IMR-90 (cell line): ENCODE data around the gene AAGAB. TPM values are rescaled to one million over a fixed set of nuclear protein-coding genes. Genes with fewer than 3 reads are reported as not detected.

Experiments used
- ATAC-seq: fragments of 200-7000 bp; cut with Tn5 transposase; 2 replicates; pipeline ENCODE4 v1.9.1; 2020; ENCODE audit warnings: low read depth, mild to moderate bottlenecking, moderate library complexity
- BruUV-seq: library from RNA; stranded (reverse); fragments of 400-500 nt; replicated peaks from 2 replicates; lab custom pipeline; 2021; lab: Mats Ljungman, UMichigan
- CTCF ChIA-PET: fragments of 300-600 bp; formaldehyde crosslinking; extraction: SDS; loops from one replicate; lab custom pipeline; 2021; ENCODE audit warnings: antibody characterized with exemption; lab: Yijun Ruan, JAX
- POLR2A ChIA-PET: fragments of 300-600 bp; sonication (Branson Sonifier 250); formaldehyde crosslinking; loops from one replicate; lab custom pipeline; 2022; ENCODE audit warnings: antibody characterized with exemption; ENCODE audit not compliant: unreplicated experiment; lab: Charles Lee
- DNase-seq: peaks from one replicate; pipeline ENCODE4 v3.0.0; 2013
- H2AFZ ChIP-seq: replicated peaks from 2 replicates; pipeline ENCODE3; 2013; ENCODE audit warnings: low read length, mild to moderate bottlenecking; ENCODE audit not compliant: poor library complexity
- H2AK5ac ChIP-seq: 2 replicates; pipeline ENCODE4 v1.6.1; 2013; ENCODE audit warnings: low read depth, low read length, inconsistent platforms
- H2AK9ac ChIP-seq: replicated peaks from 2 replicates; pipeline ENCODE3; 2013; ENCODE audit warnings: mild to moderate bottlenecking, low read depth, low read length, moderate library complexity; ENCODE audit not compliant: poor library complexity
- H2BK120ac ChIP-seq: 2 replicates; pipeline ENCODE4 v1.6.1; 2013; ENCODE audit warnings: low read depth, low read length, inconsistent platforms
- H2BK15ac ChIP-seq: 3 replicates; pipeline ENCODE4 v1.6.1; 2013; ENCODE audit warnings: low read depth, low read length, inconsistent platforms
- H2BK20ac ChIP-seq: 2 replicates; pipeline ENCODE4 v1.6.1; 2013; ENCODE audit warnings: low read depth, mild to moderate bottlenecking, inconsistent platforms, low read length, moderate library complexity
- H2BK5ac ChIP-seq: 2 replicates; pipeline ENCODE4 v1.6.1; 2013; ENCODE audit warnings: mild to moderate bottlenecking, low read depth, low read length, inconsistent platforms; ENCODE audit not compliant: poor library complexity, severe bottlenecking
- H3K14ac ChIP-seq: replicated peaks from 2 replicates; pipeline ENCODE4 v1.6.1; 2013; ENCODE audit warnings: low read depth, low read length, inconsistent platforms
- H3K18ac ChIP-seq: 2 replicates; pipeline ENCODE4 v1.6.1; 2013; ENCODE audit warnings: low read depth, low read length, control low read depth
- H3K23ac ChIP-seq: 2 replicates; pipeline ENCODE4 v1.6.1; 2013; ENCODE audit warnings: low read depth, low read length, inconsistent platforms
- H3K27ac ChIP-seq: 2 replicates; pipeline ENCODE4 v1.5.1; 2013; ENCODE audit warnings: mild to moderate bottlenecking, control low read depth, low read length; ENCODE audit not compliant: insufficient read depth
- H3K27me3 ChIP-seq: 2 replicates; pipeline ENCODE4 v1.6.1; 2013; ENCODE audit warnings: low read length; ENCODE audit not compliant: control insufficient read depth, insufficient read depth
- H3K36me3 ChIP-seq: 2 replicates; pipeline ENCODE4 v1.6.1; 2013; ENCODE audit warnings: low read length, mixed read lengths; ENCODE audit not compliant: control insufficient read depth, insufficient read depth
- H3K4ac ChIP-seq: 2 replicates; pipeline ENCODE4 v1.6.1; 2013; ENCODE audit warnings: low read depth, low read length, inconsistent platforms
- H3K4me1 ChIP-seq: 2 replicates; pipeline ENCODE4 v1.6.1; 2013; ENCODE audit warnings: low read length, mixed read lengths; ENCODE audit not compliant: control insufficient read depth, insufficient read depth
- H3K4me2 ChIP-seq: 2 replicates; pipeline ENCODE4 v1.6.1; 2013; ENCODE audit warnings: low read depth, mild to moderate bottlenecking, control low read depth, low read length, moderate library complexity
- H3K4me3 ChIP-seq: 2 replicates; pipeline ENCODE4 v1.5.1; 2013; ENCODE audit warnings: low read depth, mild to moderate bottlenecking, control low read depth, low read length, moderate library complexity; ENCODE audit not compliant: insufficient read depth
- H3K56ac ChIP-seq: 2 replicates; pipeline ENCODE4 v1.6.1; 2013; ENCODE audit warnings: low read length, inconsistent platforms; ENCODE audit not compliant: insufficient read depth; ENCODE audit errors: extremely low read depth
- H3K79me1 ChIP-seq, 2 experiments: 2 replicates each; pipeline ENCODE4 v1.6.1; 2013; ENCODE audit warnings: low read length in 2 of 2, inconsistent platforms in 1 of 2, low read depth in 1 of 2
- H3K9ac ChIP-seq: 2 replicates; pipeline ENCODE4 v1.6.1; 2013; ENCODE audit warnings: low read depth, low read length, control low read depth
- H3K9me1 ChIP-seq: 2 replicates; pipeline ENCODE4 v1.6.1; 2013; ENCODE audit warnings: low read length, inconsistent platforms; ENCODE audit not compliant: insufficient read depth
- H3K9me3 ChIP-seq: 2 replicates; pipeline ENCODE4 v1.6.1; 2013; ENCODE audit warnings: low read length; ENCODE audit not compliant: control insufficient read depth, insufficient read depth
- H4K20me1 ChIP-seq: 2 replicates; pipeline ENCODE4 v1.6.1; 2013; ENCODE audit warnings: low read length, inconsistent platforms; ENCODE audit not compliant: insufficient read depth
- H4K5ac ChIP-seq: 2 replicates; pipeline ENCODE4 v1.6.1; 2013; ENCODE audit warnings: mild to moderate bottlenecking, low read depth, low read length, control low read depth
- H4K8ac ChIP-seq, 2 experiments: 2 replicates each; pipeline ENCODE4 v1.6.1; 2013; ENCODE audit warnings: low read depth in 2 of 2, low read length in 2 of 2, control low read depth in 1 of 2, inconsistent platforms in 1 of 2
- H4K91ac ChIP-seq: 2 replicates; pipeline ENCODE4 v1.6.1; 2013; ENCODE audit warnings: low read depth, low read length, inconsistent platforms; ENCODE audit not compliant: insufficient read depth
- BHLHE40 ChIP-seq: fragments of 150-350 bp; IDR thresholded peaks from 2 replicates; pipeline ENCODE4 v1.6.1; 2016; ENCODE audit warnings: mild to moderate bottlenecking, low read depth, low read length
- CHD1 ChIP-seq: IDR thresholded peaks from 2 replicates; pipeline ENCODE4 v1.6.1; 2012; ENCODE audit warnings: low read depth, low read length, improper control_type of control experiment
- FOS ChIP-seq: fragments of 150-350 bp; IDR thresholded peaks from 2 replicates; pipeline ENCODE4 v1.6.1; 2016; ENCODE audit warnings: low read depth, low read length
- MAZ ChIP-seq: IDR thresholded peaks from 2 replicates; pipeline ENCODE4 v1.6.1; 2012; ENCODE audit warnings: low read depth, mild to moderate bottlenecking, low read length, improper control_type of control experiment, moderate library complexity, borderline replicate concordance
- NFE2L2 ChIP-seq: fragments of 150-350 bp; IDR thresholded peaks from 2 replicates; pipeline ENCODE4 v1.6.1; 2016; ENCODE audit warnings: low read depth, mild to moderate bottlenecking, low read length
- RAD21 ChIP-seq: IDR thresholded peaks from 2 replicates; pipeline ENCODE4 v1.6.1; 2012; ENCODE audit warnings: low read length, improper control_type of control experiment
- RCOR1 ChIP-seq: IDR thresholded peaks from 2 replicates; pipeline ENCODE4 v1.6.1; 2012; ENCODE audit warnings: mild to moderate bottlenecking, low read length, improper control_type of control experiment; ENCODE audit not compliant: insufficient replicate concordance
- RFX5 ChIP-seq: IDR thresholded peaks from 2 replicates; pipeline ENCODE4 v1.8.0; 2012; ENCODE audit warnings: low read depth, mild to moderate bottlenecking, low read length, moderate library complexity
- SMC3 ChIP-seq: fragments of 150-350 bp; IDR thresholded peaks from 2 replicates; pipeline ENCODE4 v1.6.1; 2016; ENCODE audit warnings: low read depth, mild to moderate bottlenecking, antibody characterized with exemption, low read length, moderate library complexity
- WGBS, 2 experiments: methylation state at CpG; one replicate each; pipeline versions ENCODE4 v1.1.5 to v1.1.7; 2013; ENCODE audit warnings: missing lambda C conversion rate in 2 of 2; ENCODE audit not compliant: insufficient read length in 1 of 2; ENCODE audit errors: extremely low coverage in 2 of 2; 5-methylcytosine and 5-hydroxymethylcytosine counted together
- dilution Hi-C: fragments of 300-500 bp; cut with HindIII; formaldehyde crosslinking; loops from one replicate; pipeline ENCODE4 v1.14.3; 2018; ENCODE audit warnings: low sequenced_read_pairs; ENCODE audit not compliant: unreplicated experiment
- in situ Hi-C: fragments of 300-500 bp; cut with MboI; formaldehyde crosslinking; loops from 3 replicates; pipeline ENCODE4 v1.14.3; 2019; ENCODE audit warnings: low sequenced_read_pairs, inconsistent platforms, mixed read lengths
- intact Hi-C: fragments of 100-400 bp; cut with micrococcal nuclease; formaldehyde crosslinking; loops from 2 replicates; pipeline ENCODE4 v1.10.0; 2022
- polyA plus RNA-seq, 3 experiments: library from polyadenylated mRNA; depleted of rRNA; stranded (reverse); fragments of >200 nt; gene quantifications; 2 replicates each; pipeline ENCODE4 v1.2.3, GENCODE V29; 2012; ENCODE audit warnings: low replicate concordance in 1 of 3
- total RNA-seq: library from RNA; depleted of rRNA; stranded (reverse); fragments of >200 nt; gene quantifications from 2 replicates; pipeline ENCODE4 v1.2.3, GENCODE V29; 2012
- TF ChIP-seq, protein P1 (sequence below): conservative IDR thresholded peaks from 2 replicates; pipeline ENCODE4 v1.5.1; 2012; ENCODE audit warnings: mild to moderate bottlenecking, low read depth, low read length, improper control_type of control experiment
- TF ChIP-seq, protein P2 (sequence below): fragments of 150-350 bp; IDR thresholded peaks from 2 replicates; pipeline ENCODE4 v1.6.1; 2016; ENCODE audit warnings: low read depth, mild to moderate bottlenecking, low read length, moderate library complexity, borderline replicate concordance
- TF ChIP-seq, protein P3 (sequence below): fragments of 150-350 bp; IDR thresholded peaks from 2 replicates; pipeline ENCODE4 v1.6.1; 2017; ENCODE audit warnings: mild to moderate bottlenecking, antibody characterized with exemption, low read length, low read depth

The AAGAB gene
- total and polyA plus RNA-seq, 2 of the 4 experiments (the other 2 are of a cell fraction): 26.1 to 69.7 TPM

DNA sequence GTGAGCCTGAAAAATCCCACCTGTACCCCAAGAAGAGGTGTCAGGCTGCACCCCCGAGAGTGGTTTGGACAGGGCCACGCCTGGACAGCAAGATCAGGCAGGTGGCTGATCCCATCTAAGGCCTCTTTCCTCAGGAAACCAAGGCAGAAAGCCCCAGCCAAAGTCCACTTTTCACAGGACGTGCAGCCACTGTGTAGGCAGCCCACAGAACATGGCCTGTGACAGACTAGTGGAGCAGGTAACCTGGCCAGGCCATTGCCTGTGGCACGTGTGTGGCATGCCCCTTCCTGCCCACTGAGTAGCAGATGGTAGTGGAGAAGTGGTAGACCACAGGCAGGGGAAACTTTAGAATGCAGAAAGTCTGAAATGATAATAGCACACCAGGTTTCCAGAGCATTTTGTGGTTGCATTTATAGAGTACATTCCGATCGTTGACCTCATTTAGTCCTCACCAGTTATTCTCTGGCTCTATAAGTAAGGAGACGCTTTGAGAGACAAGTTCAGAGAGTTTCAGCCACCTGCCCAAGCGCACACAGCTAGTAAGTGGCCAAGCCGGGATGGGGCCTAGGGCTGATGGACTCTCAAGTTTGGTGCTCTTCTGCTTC lies 68.7 kb downstream of the AAGAB start:
- ATAC-seq: no peak
- POLR2A ChIA-PET: no interaction called here

More for the DNA sequence above, 68.7 kb downstream of the AAGAB start:
- Histone ChIP-seq H3K27ac (peak overlapping the region; percentile 82), H3K23ac (peak overlapping the region; percentile 1; the same call in 1 of the 2 replicates), H3K4me2 (no peak overlapping the region), H4K5ac (peak overlapping the region; percentile 31), H3K18ac (peak overlapping the region; percentile 53), H4K8ac (peak overlapping the region; percentile 29 to 76; a peak in 3 of 4 replicates), H3K9me3 (no peaks in the 10 kb centered on the region), H3K14ac (peak overlapping the region; percentile 56), H2BK20ac (peak overlapping the region; percentile 69), H3K9me1 (peaks cover 61% of the 10 kb centered on the region), H3K56ac (no peak overlapping the region; the same call in 1 of the 2 replicates), H3K27me3 (no peaks in the 10 kb centered on the region), H3K36me3 (peaks cover 88% of the 10 kb centered on the region), H3K9ac (0 out of 2 replicates have a peak overlapping the region, but pooled peaks have one; percentile 19), H2AFZ (no peak overlapping the region), H3K4ac (peak overlapping the region; percentile 86), H3K79me1 (peaks cover 56 to 96% of the 10 kb centered on the region in 2 experiments), H2BK120ac (peak overlapping the region; percentile 72; the same call in 1 of the 2 replicates), H4K20me1 (no peaks in the 10 kb centered on the region), H2BK15ac (peak overlapping the region; percentile 69; the same call in 1 of the 3 replicates), H3K4me1 (peaks cover 53% of the 10 kb centered on the region), H2BK5ac (peak overlapping the region; percentile 76), H2AK5ac (peak overlapping the region; percentile 95), H2AK9ac (peak overlapping the region; percentile 12), H4K91ac (peak overlapping the region; percentile 59), H3K4me3 (no peak overlapping the region)
- WGBS, 2 experiments: 80% methylated on average over 2 of the region's 9 CpGs; no CpG with 5 or more reads in 1 of the 2 experiments
- DNase-seq: no peak
- intact Hi-C loops (no loop called here), in situ Hi-C loops (no loop called here), dilution Hi-C loops (no loop called here)
- BruUV-seq: no TSS peak
- CTCF ChIA-PET: no interaction called here
- no peak for TF ChIP-seq FOS
- no peak for TF ChIP-seq SMC3
- TF ChIP-seq BHLHE40: no peak
- TF ChIP-seq RAD21: no peak
- no peak for TF ChIP-seq RFX5
- TF ChIP-seq RCOR1: no peak
- TF ChIP-seq MAZ: no peak
- TF ChIP-seq CHD1: no peak
- TF ChIP-seq, protein P1, sequence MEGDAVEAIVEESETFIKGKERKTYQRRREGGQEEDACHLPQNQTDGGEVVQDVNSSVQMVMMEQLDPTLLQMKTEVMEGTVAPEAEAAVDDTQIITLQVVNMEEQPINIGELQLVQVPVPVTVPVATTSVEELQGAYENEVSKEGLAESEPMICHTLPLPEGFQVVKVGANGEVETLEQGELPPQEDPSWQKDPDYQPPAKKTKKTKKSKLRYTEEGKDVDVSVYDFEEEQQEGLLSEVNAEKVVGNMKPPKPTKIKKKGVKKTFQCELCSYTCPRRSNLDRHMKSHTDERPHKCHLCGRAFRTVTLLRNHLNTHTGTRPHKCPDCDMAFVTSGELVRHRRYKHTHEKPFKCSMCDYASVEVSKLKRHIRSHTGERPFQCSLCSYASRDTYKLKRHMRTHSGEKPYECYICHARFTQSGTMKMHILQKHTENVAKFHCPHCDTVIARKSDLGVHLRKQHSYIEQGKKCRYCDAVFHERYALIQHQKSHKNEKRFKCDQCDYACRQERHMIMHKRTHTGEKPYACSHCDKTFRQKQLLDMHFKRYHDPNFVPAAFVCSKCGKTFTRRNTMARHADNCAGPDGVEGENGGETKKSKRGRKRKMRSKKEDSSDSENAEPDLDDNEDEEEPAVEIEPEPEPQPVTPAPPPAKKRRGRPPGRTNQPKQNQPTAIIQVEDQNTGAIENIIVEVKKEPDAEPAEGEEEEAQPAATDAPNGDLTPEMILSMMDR: no peak
- TF ChIP-seq, protein P2, sequence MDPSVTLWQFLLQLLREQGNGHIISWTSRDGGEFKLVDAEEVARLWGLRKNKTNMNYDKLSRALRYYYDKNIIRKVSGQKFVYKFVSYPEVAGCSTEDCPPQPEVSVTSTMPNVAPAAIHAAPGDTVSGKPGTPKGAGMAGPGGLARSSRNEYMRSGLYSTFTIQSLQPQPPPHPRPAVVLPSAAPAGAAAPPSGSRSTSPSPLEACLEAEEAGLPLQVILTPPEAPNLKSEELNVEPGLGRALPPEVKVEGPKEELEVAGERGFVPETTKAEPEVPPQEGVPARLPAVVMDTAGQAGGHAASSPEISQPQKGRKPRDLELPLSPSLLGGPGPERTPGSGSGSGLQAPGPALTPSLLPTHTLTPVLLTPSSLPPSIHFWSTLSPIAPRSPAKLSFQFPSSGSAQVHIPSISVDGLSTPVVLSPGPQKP: no peak
- TF ChIP-seq NFE2L2: no peak
- TF ChIP-seq, protein P3, sequence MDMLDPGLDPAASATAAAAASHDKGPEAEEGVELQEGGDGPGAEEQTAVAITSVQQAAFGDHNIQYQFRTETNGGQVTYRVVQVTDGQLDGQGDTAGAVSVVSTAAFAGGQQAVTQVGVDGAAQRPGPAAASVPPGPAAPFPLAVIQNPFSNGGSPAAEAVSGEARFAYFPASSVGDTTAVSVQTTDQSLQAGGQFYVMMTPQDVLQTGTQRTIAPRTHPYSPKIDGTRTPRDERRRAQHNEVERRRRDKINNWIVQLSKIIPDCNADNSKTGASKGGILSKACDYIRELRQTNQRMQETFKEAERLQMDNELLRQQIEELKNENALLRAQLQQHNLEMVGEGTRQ: no peak
